GM19035 (cell line): ENCODE data around the gene LRRC8E.
"Not testable (repeated sequence)": the region's sequence is repeated elsewhere in the genome, so short reads cannot be mapped to it uniquely, and the experiment has no call there.

Experiments used
- ATAC-seq: cut with Tn5 transposase; IDR thresholded peaks from one replicate; pipeline ENCODE4 v1.9.1; 2021; ENCODE audit not compliant: unreplicated experiment

Gene LRRC8E

GRCh38 chr19:7853770-7854128 is 34.6 kb upstream of the LRRC8E start:
- ATAC-seq = no peak

- no peak for ATAC-seq
These were observed 32.7 kb upstream of the LRRC8E start for GRCh38 chr19:7855426-7856108.

- no peak for ATAC-seq
These were observed 32.2 kb upstream of the LRRC8E start for GRCh38 chr19:7856109-7856591.

- no peak for ATAC-seq
These were observed 31.3 kb upstream of the LRRC8E start for GRCh38 chr19:7856679-7857663.

- no peak for ATAC-seq
These were observed 30.6 kb upstream of the LRRC8E start for GRCh38 chr19:7857727-7858108.

GRCh38 chr19:7858109-7858770 is 30.1 kb upstream of the LRRC8E start:
- no peak for ATAC-seq

- not testable (repeated sequence) for ATAC-seq
These were observed 29.2 kb upstream of the LRRC8E start for GRCh38 chr19:7859087-7859486.

- no peak for ATAC-seq
These were observed 28.2 kb upstream of the LRRC8E start for GRCh38 chr19:7859831-7860713.

GRCh38 chr19:7860714-7861618 is 27.3 kb upstream of the LRRC8E start:
- ATAC-seq = no peak

- ATAC-seq = no peak
These were observed 26.5 kb upstream of the LRRC8E start for GRCh38 chr19:7861619-7862412.

- ATAC-seq = no peak
These were observed 25.8 kb upstream of the LRRC8E start for GRCh38 chr19:7862413-7862951.

- ATAC-seq = no peak
These were observed 24.9 kb upstream of the LRRC8E start for GRCh38 chr19:7863157-7863970.

- no peak for ATAC-seq
These were observed 24.2 kb upstream of the LRRC8E start for GRCh38 chr19:7863971-7864689.

- no peak for ATAC-seq
These were observed 23.6 kb upstream of the LRRC8E start for GRCh38 chr19:7864690-7865074.

GRCh38 chr19:7865262-7865911 is 22.9 kb upstream of the LRRC8E start:
- no peak for ATAC-seq

- ATAC-seq = no peak
These were observed 21.8 kb upstream of the LRRC8E start for GRCh38 chr19:7866399-7867091.
